Stimulated activated CD4-positive, alpha-beta T cell treated with anti-CD3 and anti-CD28 coated beads, Interleukin-2, amount 100 ng/mL, for 24 hours (primary cell): ENCODE measurements around the gene SPAG16.

Source experiments
- DNase-seq, 2 donors: peaks; one replicate each; pipeline ENCODE4 v3.0.0-alpha.2; 2020

The SPAG16 gene

GRCh38 chr2:214104967-214105366 is 820.7 kb downstream of the SPAG16 start:
- DNase-seq: no peak

- no peak for DNase-seq
Measured at GRCh38 chr2:214107726-214108125, 823.5 kb downstream of the SPAG16 start.

GRCh38 chr2:214108598-214108997 is 824.3 kb downstream of the SPAG16 start:
- no peak for DNase-seq

GRCh38 chr2:214117054-214117453 is 832.8 kb downstream of the SPAG16 start:
- no peak for DNase-seq

GRCh38 chr2:214126135-214126534 is 841.9 kb downstream of the SPAG16 start:
- DNase-seq: no peak

GRCh38 chr2:214127170-214127569 is 842.9 kb downstream of the SPAG16 start:
- DNase-seq: no peak

- no peak for DNase-seq
Measured at GRCh38 chr2:214127571-214127970, 843.3 kb downstream of the SPAG16 start.

GRCh38 chr2:214128040-214128439 is 843.8 kb downstream of the SPAG16 start:
- DNase-seq: no peak

GRCh38 chr2:214130114-214130513 is 845.9 kb downstream of the SPAG16 start:
- no peak for DNase-seq

GRCh38 chr2:214135966-214136365 is 851.7 kb downstream of the SPAG16 start:
- DNase-seq: no peak

- DNase-seq: no peak
Measured at GRCh38 chr2:214138779-214139178, 854.5 kb downstream of the SPAG16 start.

GRCh38 chr2:214139630-214140284 is 855.5 kb downstream of the SPAG16 start:
- no peak for DNase-seq

- DNase-seq: no peak
Measured at GRCh38 chr2:214156971-214157370, 872.7 kb downstream of the SPAG16 start.

- no peak for DNase-seq
Measured at GRCh38 chr2:214158851-214159250, 874.6 kb downstream of the SPAG16 start.

GRCh38 chr2:214169281-214169680 is 885.0 kb downstream of the SPAG16 start:
- DNase-seq: no peak

GRCh38 chr2:214169736-214170135 is 885.5 kb downstream of the SPAG16 start:
- DNase-seq: no peak

GRCh38 chr2:214174563-214174962 is 890.3 kb downstream of the SPAG16 start:
- no peak for DNase-seq

GRCh38 chr2:214180071-214180470 is 895.8 kb downstream of the SPAG16 start:
- DNase-seq: no peak

- no peak for DNase-seq
Measured at GRCh38 chr2:214180686-214181085, 896.4 kb downstream of the SPAG16 start.

GRCh38 chr2:214184461-214184860 is 900.2 kb downstream of the SPAG16 start:
- no peak for DNase-seq

- no peak for DNase-seq
Measured at GRCh38 chr2:214185546-214185945, 901.3 kb downstream of the SPAG16 start.

- no peak for DNase-seq
Measured at GRCh38 chr2:214192711-214193110, 908.4 kb downstream of the SPAG16 start.

GRCh38 chr2:214193943-214194342 is 909.7 kb downstream of the SPAG16 start:
- no peak for DNase-seq

GRCh38 chr2:214196260-214196659 is 912.0 kb downstream of the SPAG16 start:
- no peak for DNase-seq

GRCh38 chr2:214201892-214202291 is 917.6 kb downstream of the SPAG16 start:
- DNase-seq: no peak
